Femur (tissue), 1 donor: ENCODE data around the gene SAP30.

ENCODE experiments used
- DNase-seq: peaks from one replicate; pipeline ENCODE4 v3.0.0-alpha.2; 2017

SAP30 gene

GRCh38 chr4:173415885-173416653, 45.3 kb downstream of the SAP30 start:
- peak; percentile 46 for DNase-seq

- no peak for DNase-seq
Observed at GRCh38 chr4:173417833-173418232, 47.1 kb downstream of the SAP30 start.

GRCh38 chr4:173418639-173419038, 47.9 kb downstream of the SAP30 start:
- DNase-seq = no peak

GRCh38 chr4:173420324-173420752, 49.6 kb downstream of the SAP30 start:
- DNase-seq = no peak

GRCh38 chr4:173420801-173421200, 50.0 kb downstream of the SAP30 start:
- DNase-seq = no peak

GRCh38 chr4:173424899-173425805, 54.4 kb downstream of the SAP30 start:
- no peak for DNase-seq

DNA sequence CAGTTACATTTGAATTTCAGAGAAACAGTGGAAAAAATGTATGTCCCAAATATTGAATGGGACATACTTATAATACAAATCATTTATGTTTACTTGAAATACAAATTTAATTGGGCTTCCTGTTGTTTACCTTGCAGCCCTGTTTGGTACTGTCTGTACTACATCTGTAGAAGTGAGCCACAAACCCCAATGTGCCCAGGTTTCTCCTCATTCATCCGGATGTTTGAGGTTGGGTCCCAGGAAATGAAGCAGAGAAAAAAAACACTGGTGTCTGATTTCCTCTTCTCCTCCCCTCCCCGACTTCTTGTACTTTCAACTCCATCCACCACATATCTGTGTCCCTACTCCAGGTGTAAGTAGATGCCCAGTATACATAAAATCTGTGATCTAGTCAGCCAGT, 55.3 kb downstream of the SAP30 start:
- no peak for DNase-seq
